Ectodermal cell (in vitro differentiated cells): ENCODE measurements around the gene FTL.
"Not testable (repeated sequence)": the region's sequence is repeated elsewhere in the genome, so short reads cannot be mapped to it uniquely, and the experiment has no call there.

Experiments used
- H3K27ac ChIP-seq: 2 replicates; pipeline ENCODE4 v1.7.0; 2013; ENCODE audit warnings: mild to moderate bottlenecking, low read depth, low read length; ENCODE audit not compliant: insufficient read depth, poor library complexity, severe bottlenecking
- H3K27me3 ChIP-seq: 2 replicates; pipeline ENCODE4 v1.7.0; 2013; ENCODE audit warnings: mild to moderate bottlenecking, low read length; ENCODE audit not compliant: insufficient read depth, control insufficient read depth, poor library complexity, severe bottlenecking
- H3K36me3 ChIP-seq: one replicate; pipeline ENCODE4 v1.7.0; 2013; ENCODE audit warnings: low read length; ENCODE audit not compliant: control insufficient read depth, insufficient read depth
- H3K4me1 ChIP-seq: one replicate; pipeline ENCODE4 v1.7.0; 2013; ENCODE audit warnings: low read length; ENCODE audit not compliant: control insufficient read depth, insufficient read depth
- H3K4me3 ChIP-seq: 2 replicates; pipeline ENCODE4 v1.7.0; 2013; ENCODE audit warnings: low read depth, low read length, control low read depth; ENCODE audit not compliant: insufficient read depth
- H3K9me3 ChIP-seq: 2 replicates; pipeline ENCODE4 v1.7.0; 2013; ENCODE audit warnings: mild to moderate bottlenecking, low read length, moderate library complexity; ENCODE audit not compliant: control insufficient read depth
- WGBS, 2 experiments: methylation state at CpG; one replicate each; pipeline ENCODE4 v1.1.7; 2013; ENCODE audit warnings: missing lambda C conversion rate in 2 of 2; 5-methylcytosine and 5-hydroxymethylcytosine counted together

Gene FTL

DNA sequence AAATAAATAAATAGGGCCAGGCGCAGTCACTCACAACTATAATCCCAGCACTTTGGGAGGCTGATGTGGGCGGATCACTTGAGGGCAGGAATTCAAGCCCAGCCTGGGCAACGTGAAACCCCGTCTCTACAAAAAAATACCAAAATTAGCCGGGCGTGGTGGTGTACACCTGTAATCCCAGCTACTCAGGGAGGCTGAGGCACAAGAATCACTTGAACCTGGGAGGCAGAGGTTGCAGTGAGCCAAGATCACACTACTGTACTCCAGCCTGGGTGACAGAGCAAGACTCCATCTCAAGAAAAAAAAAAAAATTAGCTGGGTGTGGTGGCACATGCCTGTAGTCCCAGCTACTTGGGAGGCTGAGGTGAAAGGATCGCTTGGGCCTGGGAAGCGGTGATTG is 39.2 kb upstream of the FTL start:
- 87 to 88% methylated on average over 8 of the region's 8 CpGs for WGBS, 2 experiments
- not testable (repeated sequence) for H3K27me3 ChIP-seq, H3K9me3 ChIP-seq

GRCh38 chr19:48926909-48927308 is 38.2 kb upstream of the FTL start:
- WGBS, 2 experiments = 90% methylated on average over 10 of the region's 10 CpGs

More for the DNA sequence above, 39.2 kb upstream of the FTL start:
- not testable (repeated sequence) for H3K36me3 ChIP-seq, H3K27ac ChIP-seq, H3K4me1 ChIP-seq, H3K4me3 ChIP-seq

GRCh38 chr19:48927692-48928091 is 37.4 kb upstream of the FTL start:
- not testable (repeated sequence) for H3K4me3 ChIP-seq, H3K4me1 ChIP-seq, H3K27ac ChIP-seq, H3K9me3 ChIP-seq, H3K36me3 ChIP-seq
- 90 to 91% methylated on average over 17 of the region's 17 CpGs for WGBS, 2 experiments
- H3K27me3 ChIP-seq = peaks cover 17% of the 10 kb centered on the region

More at GRCh38 chr19:48926909-48927308, 38.2 kb upstream of the FTL start:
- Histone ChIP-seq H3K36me3 (no peaks in the 10 kb centered on the region), H3K27me3 (peaks cover 9% of the 10 kb centered on the region), H3K4me3 (no peak overlapping the region), H3K9me3 (no peaks in the 10 kb centered on the region), H3K27ac (no peak overlapping the region), H3K4me1 (no peaks in the 10 kb centered on the region)

DNA sequence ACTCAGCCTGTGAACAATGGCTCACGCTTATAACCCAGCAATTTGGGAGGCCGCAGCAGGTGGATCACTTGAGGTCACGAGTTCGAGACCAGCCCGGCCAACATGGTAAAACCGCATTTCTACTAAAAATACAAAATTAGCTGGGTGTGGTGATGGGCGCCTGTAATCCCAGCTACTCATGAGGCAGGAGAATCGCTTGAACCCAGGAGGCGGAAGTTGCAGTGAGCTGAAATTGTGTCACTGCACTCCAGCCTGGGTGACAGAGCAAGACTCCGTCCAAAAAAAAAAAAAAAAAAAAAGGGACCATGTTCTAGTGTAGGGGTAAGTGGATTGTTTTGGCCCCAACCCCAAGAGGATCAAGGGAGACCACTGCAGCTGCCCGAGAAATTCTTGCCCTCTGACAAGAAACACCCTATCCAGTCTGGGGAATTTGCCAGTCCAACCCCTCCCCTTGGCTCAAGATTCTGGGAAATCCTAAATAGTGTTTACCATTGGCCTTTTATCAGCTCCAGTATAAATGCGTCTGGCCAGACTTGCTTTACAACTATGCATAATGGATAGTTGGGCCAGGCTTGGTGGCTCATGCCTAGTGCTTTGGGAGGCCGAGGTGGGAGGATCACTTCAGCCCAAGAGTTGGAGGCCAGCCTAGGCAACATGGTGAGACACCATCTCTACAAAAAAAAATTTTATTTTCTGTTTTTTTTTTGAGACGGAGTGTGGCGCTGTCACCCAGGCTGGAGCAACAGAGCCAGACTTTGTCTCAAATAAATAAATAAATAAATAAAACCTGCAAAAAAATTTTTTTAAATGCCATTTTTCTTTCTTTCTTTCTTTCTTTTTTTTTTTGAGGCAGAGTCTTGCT is 36.7 kb upstream of the FTL start:
- 89 to 92% methylated on average over 13 to 15 of the region's 15 CpGs for WGBS, 2 experiments
- H3K9me3 ChIP-seq = no peaks in the 10 kb centered on the region

DNA sequence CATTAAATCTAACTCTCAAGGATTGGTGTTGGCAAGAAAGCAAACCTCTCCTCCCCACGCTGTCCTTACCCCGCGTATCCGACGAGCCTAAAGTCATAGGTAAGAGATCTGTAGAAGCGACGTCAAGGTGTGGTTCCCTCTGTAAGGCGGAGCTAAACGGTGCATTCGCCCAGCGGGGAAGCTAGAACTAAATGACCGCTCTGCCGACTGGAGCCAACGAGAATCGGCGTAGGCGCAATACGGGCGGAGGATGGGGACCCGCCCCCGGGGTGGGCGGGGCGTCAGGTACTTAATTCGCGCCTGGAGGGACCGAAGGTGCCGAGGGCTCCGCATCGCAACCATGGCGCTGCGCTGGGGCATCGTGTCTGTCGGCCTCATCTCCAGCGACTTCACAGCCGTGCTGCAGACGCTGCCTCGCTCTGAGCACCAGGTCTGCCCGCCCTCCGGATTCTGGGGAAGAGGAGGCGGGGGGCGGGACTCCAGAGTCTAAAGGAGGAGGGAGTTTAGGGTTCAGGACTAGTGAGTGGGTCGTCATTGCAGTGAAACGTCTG is 31.7 kb upstream of the FTL start, which contains the start of gene DHDH:
DHDH (plus strand) TSS at position 318 of the 551 bp plus-strand sequence; CDS start at position 341, 23 bp downstream.
- Histone ChIP-seq H3K4me3 (peak within 1 kb of the TSS; percentile 48), H3K27me3 (peaks cover 41% of the 10 kb centered on the region), H3K36me3 (no peaks in the 10 kb centered on the region), H3K27ac (no peak within 1 kb of the TSS), H3K4me1 (peaks cover 6% of the 10 kb centered on the region), H3K9me3 (no peaks in the 10 kb centered on the region)
- 0 to 1% methylated on average over 43 of the region's 43 CpGs for WGBS, 2 experiments

More for the DNA sequence above, 36.7 kb upstream of the FTL start:
- Histone ChIP-seq H3K4me3 (no peak overlapping the region), H3K4me1 (peaks cover 6% of the 10 kb centered on the region), H3K36me3 (no peaks in the 10 kb centered on the region), H3K27me3 (peaks cover 24% of the 10 kb centered on the region), H3K27ac (no peak overlapping the region)

DNA sequence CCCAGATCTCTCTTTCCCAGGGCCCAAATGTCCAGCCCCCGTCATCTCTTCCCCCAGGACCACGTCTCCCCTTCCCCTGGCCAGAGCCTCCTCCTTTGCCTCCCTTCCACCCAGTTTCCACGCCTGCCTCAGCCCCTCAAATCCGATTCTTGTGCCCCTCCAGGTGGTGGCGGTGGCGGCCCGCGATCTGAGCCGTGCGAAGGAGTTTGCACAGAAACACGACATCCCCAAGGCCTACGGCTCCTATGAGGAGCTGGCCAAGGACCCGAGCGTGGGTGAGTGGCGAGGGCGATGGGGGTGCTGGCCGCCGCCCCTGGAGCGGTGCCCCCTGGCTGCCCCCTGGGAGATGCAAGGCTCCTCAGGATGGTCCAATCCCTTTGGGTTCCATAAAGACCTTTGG is 30.3 kb upstream of the FTL start:
- Histone ChIP-seq H3K4me1 (peaks cover 6% of the 10 kb centered on the region), H3K4me3 (no peak overlapping the region), H3K36me3 (no peaks in the 10 kb centered on the region), H3K9me3 (no peaks in the 10 kb centered on the region), H3K27me3 (peaks cover 41% of the 10 kb centered on the region), H3K27ac (no peak overlapping the region)
- 78 to 87% methylated on average over 19 of the region's 19 CpGs for WGBS, 2 experiments

- H3K9me3 ChIP-seq = no peaks in the 10 kb centered on the region
- no peak overlapping the region for H3K4me3 ChIP-seq
- 96% methylated on average over 25 of the region's 25 CpGs for WGBS, 2 experiments
- H3K36me3 ChIP-seq = no peaks in the 10 kb centered on the region
- peaks cover 41% of the 10 kb centered on the region for H3K27me3 ChIP-seq
- peaks cover 6% of the 10 kb centered on the region for H3K4me1 ChIP-seq
- no peak overlapping the region for H3K27ac ChIP-seq
Observed at GRCh38 chr19:48935864-48936263, 29.2 kb upstream of the FTL start.

GRCh38 chr19:48938256-48938655 is 26.9 kb upstream of the FTL start:
- H3K4me3 ChIP-seq = no peak overlapping the region
- H3K4me1 ChIP-seq = no peaks in the 10 kb centered on the region
- 95 to 96% methylated on average over 7 of the region's 7 CpGs for WGBS, 2 experiments
- no peak overlapping the region for H3K27ac ChIP-seq
- H3K36me3 ChIP-seq = no peaks in the 10 kb centered on the region
- no peaks in the 10 kb centered on the region for H3K9me3 ChIP-seq
- peaks cover 18% of the 10 kb centered on the region for H3K27me3 ChIP-seq

DNA sequence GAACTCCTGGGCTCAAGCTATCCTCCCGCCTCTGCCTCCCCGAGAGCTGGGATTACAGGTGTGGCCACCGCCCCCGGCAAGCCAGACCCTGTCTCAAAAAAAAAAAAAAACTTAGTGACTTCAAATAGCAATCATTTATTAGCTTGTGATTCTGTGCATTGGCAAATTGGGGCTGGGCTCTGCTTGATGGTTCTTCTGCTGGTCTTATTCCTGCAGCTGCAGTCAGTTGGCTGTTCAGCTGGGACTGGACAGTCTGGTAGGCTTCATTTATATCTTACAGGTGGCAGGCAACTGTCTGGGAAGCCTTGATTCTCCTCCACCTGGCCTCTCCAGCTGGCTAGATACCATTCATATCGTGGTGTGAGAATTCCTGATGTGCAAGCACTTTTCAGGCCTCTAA is 24.2 kb upstream of the FTL start:
- no peaks in the 10 kb centered on the region for H3K4me1 ChIP-seq
- H3K9me3 ChIP-seq = no peaks in the 10 kb centered on the region
- no peak overlapping the region for H3K27ac ChIP-seq
- H3K27me3 ChIP-seq = no peaks in the 10 kb centered on the region
- no peaks in the 10 kb centered on the region for H3K36me3 ChIP-seq
- WGBS, 2 experiments = 89 to 95% methylated on average over 5 of the region's 5 CpGs
- H3K4me3 ChIP-seq = no peak overlapping the region

GRCh38 chr19:48943081-48943480 is 22.0 kb upstream of the FTL start:
- no peaks in the 10 kb centered on the region for H3K4me1 ChIP-seq
- no peaks in the 10 kb centered on the region for H3K27me3 ChIP-seq
- H3K36me3 ChIP-seq = no peaks in the 10 kb centered on the region
- 91 to 93% methylated on average over 6 of the region's 6 CpGs for WGBS, 2 experiments
- no peak overlapping the region for H3K27ac ChIP-seq
- H3K9me3 ChIP-seq = no peaks in the 10 kb centered on the region
- H3K4me3 ChIP-seq = no peak overlapping the region
